Neuronal stem cell (in vitro differentiated cells): ENCODE measurements around the gene TRAPPC1.
A peak's percentile ranks its signal among the peaks of the same experiment; 100 is the strongest.

ENCODE experiments used
- DNase-seq: peaks from one replicate; pipeline ENCODE4 v3.0.0-alpha.2; 2013; ENCODE audit warnings: low spot score
- H2AFZ ChIP-seq: one replicate; pipeline ENCODE4 v1.6.1; 2013; ENCODE audit warnings: mild to moderate bottlenecking, low read length, inconsistent platforms
- H2AK5ac ChIP-seq: 2 replicates; pipeline ENCODE4 v1.6.1; 2013; ENCODE audit warnings: low read depth, mild to moderate bottlenecking, inconsistent platforms, low read length, moderate library complexity, mixed read lengths
- H2BK120ac ChIP-seq: 2 replicates; pipeline ENCODE4 v1.6.1; 2013; ENCODE audit warnings: low read depth, mild to moderate bottlenecking, inconsistent platforms, low read length, moderate library complexity, mixed read lengths
- H2BK12ac ChIP-seq: one replicate; pipeline ENCODE4 v1.6.1; 2013; ENCODE audit warnings: low read length, inconsistent platforms
- H2BK15ac ChIP-seq: 2 replicates; pipeline ENCODE4 v1.6.1; 2013; ENCODE audit warnings: mild to moderate bottlenecking, low read length, inconsistent platforms, mixed read lengths
- H2BK5ac ChIP-seq: one replicate; pipeline ENCODE4 v1.6.1; 2013; ENCODE audit warnings: inconsistent platforms, mild to moderate bottlenecking, low read length, moderate library complexity
- H3K14ac ChIP-seq: one replicate; pipeline ENCODE4 v1.6.1; 2013; ENCODE audit warnings: low read length, inconsistent platforms
- H3K18ac ChIP-seq: 2 replicates; pipeline ENCODE4 v1.6.1; 2013; ENCODE audit warnings: low read length, inconsistent platforms
- H3K23ac ChIP-seq: 2 replicates; pipeline ENCODE4 v1.6.1; 2013; ENCODE audit warnings: low read depth, mild to moderate bottlenecking, mixed read lengths, low read length, inconsistent platforms; ENCODE audit not compliant: poor library complexity
- H3K27ac ChIP-seq: replicated peaks from 3 replicates; pipeline ENCODE4 v1.5.1; 2013; ENCODE audit warnings: low read length, inconsistent platforms
- H3K27me3 ChIP-seq, 3 experiments: 2 replicates each; pipeline ENCODE4 v1.6.1; 2013; ENCODE audit warnings: low read length in 3 of 3, mild to moderate bottlenecking in 2 of 3, inconsistent platforms in 1 of 3, low read depth in 1 of 3, mixed read lengths in 1 of 3, moderate library complexity in 1 of 3; ENCODE audit not compliant: control insufficient read depth in 3 of 3, insufficient read depth in 3 of 3
- H3K36me3 ChIP-seq, 2 donors: replicated peaks in 1 of 2; 2 replicates each; pipeline ENCODE4 v1.6.1; 2013; ENCODE audit warnings: low read length in 2 of 2; ENCODE audit not compliant: control insufficient read depth in 2 of 2, insufficient read depth in 2 of 2
- H3K4ac ChIP-seq: 2 replicates; pipeline ENCODE4 v1.6.1; 2013; ENCODE audit warnings: inconsistent platforms, mild to moderate bottlenecking, low read length, moderate library complexity
- H3K4me1 ChIP-seq, 2 donors: 1 replicate in 1 of 2; 2 replicates in 1 of 2; pipeline ENCODE4 v1.6.1; 2013; ENCODE audit warnings: low read length in 2 of 2, low read depth in 1 of 2; ENCODE audit not compliant: control insufficient read depth in 2 of 2, insufficient read depth in 1 of 2
- H3K4me2 ChIP-seq: one replicate; pipeline ENCODE4 v1.6.1; 2013; ENCODE audit warnings: mild to moderate bottlenecking, low read length, inconsistent platforms; ENCODE audit not compliant: insufficient read depth, poor library complexity, severe bottlenecking
- H3K4me3 ChIP-seq, 2 donors: 2 replicates each; pipeline ENCODE4 v1.5.1; 2013; ENCODE audit warnings: low read length in 2 of 2, mild to moderate bottlenecking in 2 of 2, inconsistent platforms in 1 of 2, moderate library complexity in 1 of 2
- H3K79me1 ChIP-seq: one replicate; pipeline ENCODE4 v1.6.1; 2013; ENCODE audit warnings: low read depth, mild to moderate bottlenecking, inconsistent platforms, low read length, moderate library complexity
- H3K9ac ChIP-seq: one replicate; pipeline ENCODE4 v1.6.1; 2013; ENCODE audit warnings: mild to moderate bottlenecking, low read depth, low read length, inconsistent platforms; ENCODE audit not compliant: poor library complexity
- H3K9me3 ChIP-seq, 2 donors: replicated peaks in 1 of 2; 2 replicates each; pipeline versions ENCODE3 to v1.6.1; 2013; ENCODE audit warnings: low read length in 2 of 2, mild to moderate bottlenecking in 2 of 2, inconsistent platforms in 1 of 2, low read depth in 1 of 2, mixed read lengths in 1 of 2, moderate library complexity in 1 of 2; ENCODE audit not compliant: control insufficient read depth in 2 of 2, insufficient read depth in 1 of 2
- H4K8ac ChIP-seq: one replicate; pipeline ENCODE4 v1.6.1; 2013; ENCODE audit warnings: low read depth, mild to moderate bottlenecking, inconsistent platforms, low read length, moderate library complexity
- H4K91ac ChIP-seq: one replicate; pipeline ENCODE4 v1.6.1; 2013; ENCODE audit warnings: low read length, low read depth, mild to moderate bottlenecking, inconsistent platforms; ENCODE audit not compliant: poor library complexity
- WGBS, 2 donors: extraction: QIAGEN DNeasy Blood & Tissue Kit; methylation state at CpG; one replicate each; pipeline ENCODE4 v1.1.7; 2013; ENCODE audit warnings: missing lambda C conversion rate in 2 of 2, mixed read lengths in 1 of 2; ENCODE audit not compliant: insufficient read length in 2 of 2, insufficient replicate concordance in 1 of 2; ENCODE audit errors: extremely low coverage in 2 of 2; 5-methylcytosine and 5-hydroxymethylcytosine counted together

Gene TRAPPC1

DNA sequence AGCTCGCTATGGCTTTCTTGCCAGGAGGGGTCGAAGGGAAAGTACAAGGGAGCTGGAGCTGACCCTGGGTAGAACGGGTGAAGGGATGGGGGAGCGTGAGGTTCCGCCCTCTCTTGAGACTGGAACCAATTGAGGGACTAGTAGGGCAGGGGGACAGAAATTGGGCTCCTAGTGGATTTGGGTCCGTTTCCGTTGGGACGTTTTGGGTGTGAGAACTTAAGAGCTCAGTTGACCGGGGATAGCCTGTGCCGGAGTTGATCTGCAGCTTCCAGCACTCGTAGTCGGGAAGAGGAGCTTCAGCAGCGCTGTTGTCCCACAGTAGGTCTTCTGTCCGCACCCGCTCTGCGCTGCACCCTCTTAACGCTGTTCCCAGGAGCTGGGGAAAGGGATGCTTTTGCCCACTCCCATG lies 741 bp upstream of the TRAPPC1 start:
- peak overlapping the region; percentile 95 for H2AFZ ChIP-seq
- H3K36me3 ChIP-seq, result peaks cover 13 to 37% of the 10 kb centered on the region in 2 donors
- peak overlapping the region; percentile 48 for H3K14ac ChIP-seq
- no peaks in the 10 kb centered on the region for H3K9me3 ChIP-seq
- H3K4ac ChIP-seq, result no peak overlapping the region
- peak overlapping the region; percentile 92 for H3K4me2 ChIP-seq
- H3K4me1 ChIP-seq, result peaks cover 13 to 15% of the 10 kb centered on the region in 2 donors
- no peak overlapping the region for H3K27ac ChIP-seq
- no peak overlapping the region for H2AK5ac ChIP-seq
- WGBS, 2 donors, result no CpG with 5 or more reads among the region's 17 CpGs
- peaks cover 0 to 14% (median 0%) of the 10 kb centered on the region in 3 experiments for H3K27me3 ChIP-seq
- peak overlapping the region; percentile 26 for H3K23ac ChIP-seq
- no peak for DNase-seq
- peaks cover 2% of the 10 kb centered on the region for H3K79me1 ChIP-seq
- H2BK120ac ChIP-seq, result no peak overlapping the region
- peak overlapping the region; percentile 68 for H2BK5ac ChIP-seq
- no peak overlapping the region for H2BK12ac ChIP-seq
- H4K8ac ChIP-seq, result no peak overlapping the region
- H4K91ac ChIP-seq, result no peak overlapping the region
- peak overlapping the region; percentile 89 for H3K9ac ChIP-seq
- H2BK15ac ChIP-seq, result no peak overlapping the region
- H3K4me3 ChIP-seq, result peak overlapping the region; percentile 90 to 97
- no peak overlapping the region for H3K18ac ChIP-seq

DNA sequence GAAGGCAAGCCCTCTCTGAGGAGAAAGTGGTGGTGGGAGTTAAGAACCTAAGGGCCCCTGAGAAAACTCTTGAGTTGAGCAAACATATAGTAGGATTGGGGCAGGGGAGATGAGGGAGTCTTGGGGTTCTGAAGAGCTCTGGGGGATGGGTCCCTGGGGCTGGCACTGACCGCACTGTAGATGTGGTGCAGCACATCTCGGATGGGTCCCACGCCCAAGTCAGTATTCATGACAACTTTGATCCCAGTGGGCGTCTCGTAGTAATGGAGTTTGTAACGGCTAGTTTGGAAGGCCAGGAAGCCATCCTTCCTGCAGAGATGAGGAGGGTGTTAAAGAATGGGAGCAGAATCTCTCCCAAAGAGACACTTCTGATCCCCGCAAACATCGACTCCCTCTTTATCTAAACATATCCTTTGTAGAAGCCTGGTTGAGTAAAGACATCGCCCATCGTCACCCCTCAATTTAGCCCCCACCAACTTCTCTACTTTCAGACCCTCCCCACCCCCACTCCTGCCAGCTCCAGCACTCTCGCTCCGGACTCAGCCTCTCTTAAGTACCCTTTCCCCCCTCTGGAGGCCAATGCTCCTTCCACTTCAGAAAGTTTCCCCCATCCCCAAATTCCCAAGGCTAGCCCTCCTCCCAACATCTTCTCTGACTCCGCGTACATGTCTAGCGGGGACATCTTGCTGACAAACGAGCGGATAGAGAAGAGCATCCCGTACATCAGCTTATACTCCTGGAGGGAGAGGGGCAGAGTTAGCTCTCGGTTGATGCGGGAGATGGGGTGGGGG lies 710 bp downstream of the TRAPPC1 start:
- peaks cover 0 to 16% (median 0%) of the 10 kb centered on the region in 3 experiments for H3K27me3 ChIP-seq
- no CpG with 5 or more reads among the region's 20 CpGs for WGBS, 2 donors
- no peak overlapping the region for H2BK5ac ChIP-seq
- no peak overlapping the region for H3K4ac ChIP-seq
- no peak for DNase-seq
- H3K4me1 ChIP-seq, result peaks cover 13 to 15% of the 10 kb centered on the region in 2 donors
- peak overlapping the region; percentile 85 for H3K9ac ChIP-seq
- no peak overlapping the region for H2BK15ac ChIP-seq
- H3K4me3 ChIP-seq, result peak overlapping the region; percentile 88 to 90
- H3K23ac ChIP-seq, result no peak overlapping the region
- H4K91ac ChIP-seq, result no peak overlapping the region
- H2BK12ac ChIP-seq, result no peak overlapping the region
- no peak overlapping the region for H2BK120ac ChIP-seq
- no peaks in the 10 kb centered on the region for H3K9me3 ChIP-seq
- no peak overlapping the region for H2AK5ac ChIP-seq
- no peak overlapping the region for H3K18ac ChIP-seq
- peaks cover 4 to 24% of the 10 kb centered on the region in 2 donors for H3K36me3 ChIP-seq
- no peak overlapping the region for H3K27ac ChIP-seq
- H3K14ac ChIP-seq, result no peak overlapping the region
- H3K79me1 ChIP-seq, result peaks cover 2% of the 10 kb centered on the region
- H3K4me2 ChIP-seq, result peak overlapping the region; percentile 81
- H2AFZ ChIP-seq, result peak overlapping the region; percentile 95
- no peak overlapping the region for H4K8ac ChIP-seq

DNA sequence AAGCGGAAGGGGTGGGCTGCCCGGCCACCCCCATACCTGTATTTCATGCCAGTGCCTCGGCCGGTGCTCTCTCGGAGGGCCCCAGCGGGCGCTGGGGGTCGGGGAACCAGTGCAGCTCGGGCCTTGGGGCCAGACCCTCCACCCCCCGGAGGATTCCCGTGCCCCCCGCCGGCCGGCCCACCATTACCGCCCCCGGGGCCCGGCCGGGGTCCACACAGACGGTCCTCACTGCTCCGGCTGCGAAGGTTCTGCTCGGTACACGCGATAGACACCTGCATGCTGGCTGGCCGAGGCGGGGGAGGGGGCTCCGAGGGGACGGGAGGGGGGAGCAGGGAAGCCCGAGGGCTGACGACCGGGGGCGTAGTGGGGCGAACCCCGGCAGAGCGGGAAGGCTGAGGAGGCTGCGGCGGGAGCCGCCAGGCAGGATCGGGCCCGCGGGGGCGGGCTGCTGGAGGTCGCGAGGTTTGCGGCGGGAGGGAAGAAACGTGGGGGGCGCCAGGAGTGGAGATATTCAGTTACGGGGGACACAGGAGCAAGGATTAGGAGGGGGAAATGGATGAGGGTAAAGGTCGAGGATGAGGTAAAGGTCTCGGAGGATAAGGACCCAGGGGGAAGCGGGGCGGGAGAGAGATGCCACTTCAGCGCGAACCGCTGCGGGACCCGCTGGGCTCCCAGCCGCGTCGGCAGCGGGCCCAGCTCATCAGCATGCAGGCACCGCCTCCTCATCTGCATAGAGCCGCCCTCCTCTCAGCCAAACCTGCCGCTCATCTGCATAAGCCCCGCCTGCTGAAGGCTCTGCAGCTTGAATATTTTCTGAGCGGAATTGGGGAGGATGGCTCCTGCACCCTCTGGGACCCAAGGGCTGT lies 2.4 kb downstream of the TRAPPC1 start, which contains the start of gene KCNAB3:
KCNAB3 (minus strand) TSS at position 699 of the 866 bp plus-strand sequence; CDS start at position 278, 421 bp downstream.
- H3K4me1 ChIP-seq, result peaks cover 13 to 15% of the 10 kb centered on the region in 2 donors
- H3K9ac ChIP-seq, result peak within 1 kb of the TSS; percentile 38
- peak within 1 kb of the TSS; percentile 84 for H3K18ac ChIP-seq
- H3K36me3 ChIP-seq, result peaks cover 0 to 10% of the 10 kb centered on the region in 2 donors
- peaks cover 0 to 18% (median 0%) of the 10 kb centered on the region in 3 experiments for H3K27me3 ChIP-seq
- no peaks in the 10 kb centered on the region for H3K9me3 ChIP-seq
- no peak within 1 kb of the TSS for H2BK5ac ChIP-seq
- H3K14ac ChIP-seq, result no peak within 1 kb of the TSS
- WGBS, 2 donors, result no CpG with 5 or more reads among the region's 67 CpGs
- H4K91ac ChIP-seq, result no peak within 1 kb of the TSS
- H3K27ac ChIP-seq, result no peak within 1 kb of the TSS
- peak within 1 kb of the TSS; percentile 25 for H3K23ac ChIP-seq
- H2BK12ac ChIP-seq, result no peak within 1 kb of the TSS
- H3K4me3 ChIP-seq, result peak within 1 kb of the TSS; percentile 78 to 90
- peaks cover 2% of the 10 kb centered on the region for H3K79me1 ChIP-seq
- peak; percentile 69 for DNase-seq
- H3K4ac ChIP-seq, result no peak within 1 kb of the TSS
- no peak within 1 kb of the TSS for H2BK120ac ChIP-seq
- peak within 1 kb of the TSS; percentile 78 for H3K4me2 ChIP-seq
- peak within 1 kb of the TSS; percentile 41 for H2AK5ac ChIP-seq
- no peak within 1 kb of the TSS for H2BK15ac ChIP-seq
- H4K8ac ChIP-seq, result no peak within 1 kb of the TSS
- H2AFZ ChIP-seq, result no peak within 1 kb of the TSS
